Astrocyte of the hippocampus (primary cell): Measurements from ENCODE around the gene HCN4.

Source experiments
- DNase-seq: peaks from one replicate; pipeline ENCODE4 v3.0.0; 2011; ENCODE audit warnings: low read depth, low spot score

The HCN4 gene

GRCh38 chr15:73380661-73381060 lies 11.9 kb upstream of the HCN4 start:
- no peak for DNase-seq

GRCh38 chr15:73378089-73378488 lies 9.3 kb upstream of the HCN4 start:
- no peak for DNase-seq

- DNase-seq, result no peak
Observed at GRCh38 chr15:73375755-73376305, 7.1 kb upstream of the HCN4 start.

- DNase-seq, result no peak
Observed at GRCh38 chr15:73375012-73375411, 6.3 kb upstream of the HCN4 start.

- no peak for DNase-seq
Observed at GRCh38 chr15:73374604-73375003, 5.8 kb upstream of the HCN4 start.

GRCh38 chr15:73373221-73373620 lies 4.5 kb upstream of the HCN4 start:
- DNase-seq, result no peak

GRCh38 chr15:73371812-73372211 lies 3.1 kb upstream of the HCN4 start:
- DNase-seq, result no peak

- peak; percentile 7 for DNase-seq
Observed at GRCh38 chr15:73370151-73370550, 1.4 kb upstream of the HCN4 start.

- no peak for DNase-seq
Observed at GRCh38 chr15:73369154-73369694, 466 bp upstream of the HCN4 start.

- peak; percentile 48 for DNase-seq
Observed at GRCh38 chr15:73367624-73368300, 996 bp downstream of the HCN4 start.

GRCh38 chr15:73366766-73367623 lies 1.8 kb downstream of the HCN4 start:
- DNase-seq, result no peak

GRCh38 chr15:73364070-73364469 lies 4.7 kb downstream of the HCN4 start:
- no peak for DNase-seq

- no peak for DNase-seq
Observed at GRCh38 chr15:73362900-73363299, 5.9 kb downstream of the HCN4 start.

GRCh38 chr15:73361337-73361736 lies 7.4 kb downstream of the HCN4 start:
- no peak for DNase-seq

- DNase-seq, result no peak
Observed at GRCh38 chr15:73359651-73360050, 9.1 kb downstream of the HCN4 start.

- no peak for DNase-seq
Observed at GRCh38 chr15:73357999-73358665, 10.6 kb downstream of the HCN4 start.

- DNase-seq, result no peak
Observed at GRCh38 chr15:73355612-73356265, 13.0 kb downstream of the HCN4 start.

GRCh38 chr15:73354241-73354640 lies 14.5 kb downstream of the HCN4 start:
- DNase-seq, result no peak

- DNase-seq, result no peak
Observed at GRCh38 chr15:73353734-73354133, 15.0 kb downstream of the HCN4 start.

- peak; percentile 64 for DNase-seq
Observed at GRCh38 chr15:73352082-73352481, 16.7 kb downstream of the HCN4 start.

- DNase-seq, result no peak
Observed at GRCh38 chr15:73349191-73349590, 19.6 kb downstream of the HCN4 start.
